Heart right ventricle (tissue), 16 donors: ENCODE measurements around the gene PPP2R2B. TPM values are rescaled to one million over a fixed set of nuclear protein-coding genes. Genes with fewer than 3 reads are reported as not detected.

Experiments used
- ATAC-seq, 8 donors: fragments of 200-7000 bp; cut with Tn5 transposase; one replicate each; pipeline ENCODE4 v1.9.1; 2020; ENCODE audit warnings: mild to moderate bottlenecking in 8 of 8, moderate library complexity in 8 of 8, moderate number of reproducible peaks in 1 of 8
- DNase-seq, 2 donors: peaks; one replicate each; pipeline ENCODE4 v3.0.0-alpha.2; 2020
- H3K27ac ChIP-seq, 10 donors: fragments of 200-600 bp; sonication (generic) in 2 of 10; one replicate each; pipeline versions ENCODE4 v1.5.0 to v1.8.0; 2020 to 2022; ENCODE audit warnings: mild to moderate bottlenecking in 3 of 10
- H3K27me3 ChIP-seq, 7 donors: fragments of 200-600 bp; one replicate each; pipeline ENCODE4 v1.8.0; 2021 to 2022; ENCODE audit warnings: mild to moderate bottlenecking in 2 of 7
- H3K36me3 ChIP-seq, 9 donors: fragments of 200-600 bp; sonication (generic) in 1 of 9; one replicate each; pipeline versions ENCODE4 v1.5.0 to v1.8.0; 2020 to 2022; ENCODE audit warnings: mild to moderate bottlenecking in 2 of 9
- H3K4me1 ChIP-seq, 9 donors: fragments of 200-600 bp; sonication (generic) in 1 of 9; one replicate each; pipeline versions ENCODE4 v1.5.0 to v1.8.0; 2020 to 2022; ENCODE audit warnings: mild to moderate bottlenecking in 4 of 9
- H3K4me3 ChIP-seq, 10 donors: fragments of 200-600 bp; sonication (generic) in 2 of 10; one replicate each; pipeline versions ENCODE4 v1.5.0 to v1.8.0; 2020 to 2022; ENCODE audit warnings: mild to moderate bottlenecking in 7 of 10, moderate library complexity in 2 of 10
- H3K9me3 ChIP-seq, 11 donors: fragments of 200-600 bp in 10 of 11; sonication (generic) in 2 of 11; one replicate each; pipeline versions ENCODE4 v1.5.0 to v1.8.0; 2013 to 2022; ENCODE audit warnings: mild to moderate bottlenecking in 2 of 11, control low read depth in 1 of 11, moderate library complexity in 1 of 11
- CTCF ChIP-seq, 9 donors: fragments of 200-600 bp; sonication (generic) in 2 of 9; IDR thresholded peaks; one replicate each; pipeline versions ENCODE4 v1.5.0 to v1.8.0; 2021 to 2022; ENCODE audit warnings: antibody characterized with exemption in 9 of 9, mild to moderate bottlenecking in 5 of 9, moderate library complexity in 1 of 9
- WGBS, 2 donors: extraction: QIAGEN DNeasy Blood & Tissue Kit; methylation state at CpG; one replicate each; pipeline ENCODE4 v1.1.7; 2013; ENCODE audit warnings: inconsistent platforms in 1 of 2; 5-methylcytosine and 5-hydroxymethylcytosine counted together
- intact Hi-C, 10 donors: fragments of 100-400 bp; cut with DNase I; formaldehyde crosslinking; loops; one replicate each; pipeline versions ENCODE4 v1.11.1 to v1.14.2; 2022
- polyA plus RNA-seq, 2 donors: library from polyadenylated mRNA; stranded (reverse); fragments of 200-250 nt; gene quantifications; one replicate each; pipeline ENCODE4 v1.2.3, GENCODE V29; 2013
- total RNA-seq, 10 donors: library from RNA; stranded (reverse); fragmentation: NEBNext Ultra II Directional in 3 of 10; extraction: Animal tissue kit (Norgen Biotek cat#: 25700) in 3 of 10; gene quantifications; one replicate each; pipeline versions ENCODE4 v1.2.1 to v1.2.4, GENCODE V29; 2021 to 2023
- donor health status: Arrhythmogenic right ventricular cardiomyopathy.
- donor health status: ischemic (EF 13 %, LVEDD 7.1; RV severe dilation, severe dysfunction).
- donor health status: healthy with polysubstance abuse.
- donor health status: DM: no; HTN: yes; CAD: no.
- donor health status: DM: no; HTN: no; CAD: no.
- donor health status: ischemic (EF 25% LVEDD 6.9; RV normal size, moderate dysfunction).
- donor health status: ischemic (EF 25% LVEDD 5.7; RV mildly dilated, moderate dysfunction).
- donor health status: healthy.
- donor health status: DM: yes; HTN: yes; CAD: no.
- donor health status: Ischemic cardiomyopathy.
- donor health status: ischemic (EF 35%, LVEDD 5.7; RV mildly dilated, moderate dysfunction).
- donor health status: nonischemic (EF 11% LVEDD 7.7; RV severe dilation, severe dysfunction).
- donor health status: DM: yes; HTN: yes; CAD: no.
- donor health status: PGD.
- donor health status: ischemic (EF 29% LVEDD 5.4; RV normal size, mild dysfunction).
- donor health status: nonischemic (EF 23%, LVEDD 6.1; RV moderate dilation, normal function).

Gene PPP2R2B
- total and polyA plus RNA-seq, 12 donors = 0.05 to 1.8 (median 0.57) TPM; not detected in 2

GRCh38 chr5:146721073-146721815, 157.3 kb downstream of the PPP2R2B start:
- DNase-seq (no peak), ATAC-seq (no peak)
- Histone ChIP-seq H3K36me3 (no peaks in the 10 kb centered on the region), H3K27ac (no peak overlapping the region), H3K27me3 (peaks cover 0 to 3% (median 0%) of the 10 kb centered on the region in 7 donors), H3K9me3 (no peaks in the 10 kb centered on the region), H3K4me1 (no peaks in the 10 kb centered on the region), H3K4me3 (no peak overlapping the region)
- intact Hi-C loops = no loop called here
- whole genome bisulfite sequencing, 2 donors = 74 to 75% methylated on average over 5 of the region's 5 CpGs
- no peak for TF ChIP-seq CTCF (IDR thresholded peaks at IDR 0.05)

- no peak for TF ChIP-seq CTCF (IDR thresholded peaks at IDR 0.05)
- H3K27ac ChIP-seq = no peak overlapping the region
- no peaks in the 10 kb centered on the region for H3K4me1 ChIP-seq
- no peaks in the 10 kb centered on the region for H3K36me3 ChIP-seq
- ATAC-seq (no peak), DNase-seq (no peak)
- H3K27me3 ChIP-seq = peaks cover 0 to 3% (median 0%) of the 10 kb centered on the region in 7 donors
- 56 to 63% methylated on average over 1 of the region's 1 CpG for WGBS, 2 donors
- no peak overlapping the region for H3K4me3 ChIP-seq
- intact Hi-C loops = no loop called here
- no peaks in the 10 kb centered on the region for H3K9me3 ChIP-seq
Observed at GRCh38 chr5:146720107-146720506, 158.4 kb downstream of the PPP2R2B start.

GRCh38 chr5:146719179-146719578, 159.4 kb downstream of the PPP2R2B start:
- no peak overlapping the region for H3K27ac ChIP-seq
- H3K27me3 ChIP-seq = peaks cover 0 to 3% (median 0%) of the 10 kb centered on the region in 7 donors
- intact Hi-C loops = no loop called here
- DNase-seq = no peak
- no peaks in the 10 kb centered on the region for H3K36me3 ChIP-seq
- ATAC-seq = no peak
- no peak overlapping the region for H3K4me3 ChIP-seq
- H3K4me1 ChIP-seq = no peaks in the 10 kb centered on the region
- TF ChIP-seq CTCF (IDR thresholded peaks at IDR 0.05) = no peak
- H3K9me3 ChIP-seq = no peaks in the 10 kb centered on the region

- Histone ChIP-seq H3K27ac (no peak overlapping the region), H3K9me3 (no peaks in the 10 kb centered on the region), H3K36me3 (no peaks in the 10 kb centered on the region), H3K4me3 (no peak overlapping the region), H3K27me3 (peaks cover 0 to 3% (median 0%) of the 10 kb centered on the region in 7 donors), H3K4me1 (no peaks in the 10 kb centered on the region)
- WGBS, 2 donors = 60 to 63% methylated on average over 3 of the region's 3 CpGs
- intact Hi-C loops = no loop called here
- no peak for DNase-seq
- TF ChIP-seq CTCF (IDR thresholded peaks at IDR 0.05) = no peak
- ATAC-seq = no peak
Observed at GRCh38 chr5:146718609-146719008, 159.9 kb downstream of the PPP2R2B start.
